IMR-90 (cell line): ENCODE measurements around the gene HSPB9. TPM values are rescaled to one million over a fixed set of nuclear protein-coding genes. Genes with fewer than 3 reads are reported as not detected.

ENCODE experiments used
- ATAC-seq: fragments of 200-7000 bp; cut with Tn5 transposase; 2 replicates; pipeline ENCODE4 v1.9.1; 2020; ENCODE audit warnings: low read depth, mild to moderate bottlenecking, moderate library complexity
- BruUV-seq: library from RNA; stranded (reverse); fragments of 400-500 nt; replicated peaks from 2 replicates; lab custom pipeline; 2021; lab: Mats Ljungman, UMichigan
- CTCF ChIA-PET: fragments of 300-600 bp; formaldehyde crosslinking; extraction: SDS; loops from one replicate; lab custom pipeline; 2021; ENCODE audit warnings: antibody characterized with exemption; lab: Yijun Ruan, JAX
- POLR2A ChIA-PET: fragments of 300-600 bp; sonication (Branson Sonifier 250); formaldehyde crosslinking; loops from one replicate; lab custom pipeline; 2022; ENCODE audit warnings: antibody characterized with exemption; ENCODE audit not compliant: unreplicated experiment; lab: Charles Lee
- DNase-seq: peaks from one replicate; pipeline ENCODE4 v3.0.0; 2013
- H2AFZ ChIP-seq: replicated peaks from 2 replicates; pipeline ENCODE3; 2013; ENCODE audit warnings: low read length, mild to moderate bottlenecking; ENCODE audit not compliant: poor library complexity
- H2AK5ac ChIP-seq: 2 replicates; pipeline ENCODE4 v1.6.1; 2013; ENCODE audit warnings: low read depth, low read length, inconsistent platforms
- H2AK9ac ChIP-seq: replicated peaks from 2 replicates; pipeline ENCODE3; 2013; ENCODE audit warnings: mild to moderate bottlenecking, low read depth, low read length, moderate library complexity; ENCODE audit not compliant: poor library complexity
- H2BK120ac ChIP-seq: 2 replicates; pipeline ENCODE4 v1.6.1; 2013; ENCODE audit warnings: low read depth, low read length, inconsistent platforms
- H2BK15ac ChIP-seq: 3 replicates; pipeline ENCODE4 v1.6.1; 2013; ENCODE audit warnings: low read depth, low read length, inconsistent platforms
- H2BK20ac ChIP-seq: 2 replicates; pipeline ENCODE4 v1.6.1; 2013; ENCODE audit warnings: low read depth, mild to moderate bottlenecking, inconsistent platforms, low read length, moderate library complexity
- H2BK5ac ChIP-seq: 2 replicates; pipeline ENCODE4 v1.6.1; 2013; ENCODE audit warnings: mild to moderate bottlenecking, low read depth, low read length, inconsistent platforms; ENCODE audit not compliant: poor library complexity, severe bottlenecking
- H3K14ac ChIP-seq: replicated peaks from 2 replicates; pipeline ENCODE4 v1.6.1; 2013; ENCODE audit warnings: low read depth, low read length, inconsistent platforms
- H3K18ac ChIP-seq: 2 replicates; pipeline ENCODE4 v1.6.1; 2013; ENCODE audit warnings: low read depth, low read length, control low read depth
- H3K23ac ChIP-seq: 2 replicates; pipeline ENCODE4 v1.6.1; 2013; ENCODE audit warnings: low read depth, low read length, inconsistent platforms
- H3K27ac ChIP-seq: 2 replicates; pipeline ENCODE4 v1.5.1; 2013; ENCODE audit warnings: mild to moderate bottlenecking, control low read depth, low read length; ENCODE audit not compliant: insufficient read depth
- H3K27me3 ChIP-seq: 2 replicates; pipeline ENCODE4 v1.6.1; 2013; ENCODE audit warnings: low read length; ENCODE audit not compliant: control insufficient read depth, insufficient read depth
- H3K36me3 ChIP-seq: 2 replicates; pipeline ENCODE4 v1.6.1; 2013; ENCODE audit warnings: low read length, mixed read lengths; ENCODE audit not compliant: control insufficient read depth, insufficient read depth
- H3K4ac ChIP-seq: 2 replicates; pipeline ENCODE4 v1.6.1; 2013; ENCODE audit warnings: low read depth, low read length, inconsistent platforms
- H3K4me1 ChIP-seq: 2 replicates; pipeline ENCODE4 v1.6.1; 2013; ENCODE audit warnings: low read length, mixed read lengths; ENCODE audit not compliant: control insufficient read depth, insufficient read depth
- H3K4me2 ChIP-seq: 2 replicates; pipeline ENCODE4 v1.6.1; 2013; ENCODE audit warnings: low read depth, mild to moderate bottlenecking, control low read depth, low read length, moderate library complexity
- H3K4me3 ChIP-seq: 2 replicates; pipeline ENCODE4 v1.5.1; 2013; ENCODE audit warnings: low read depth, mild to moderate bottlenecking, control low read depth, low read length, moderate library complexity; ENCODE audit not compliant: insufficient read depth
- H3K56ac ChIP-seq: 2 replicates; pipeline ENCODE4 v1.6.1; 2013; ENCODE audit warnings: low read length, inconsistent platforms; ENCODE audit not compliant: insufficient read depth; ENCODE audit errors: extremely low read depth
- H3K79me1 ChIP-seq, 2 experiments: 2 replicates each; pipeline ENCODE4 v1.6.1; 2013; ENCODE audit warnings: low read length in 2 of 2, inconsistent platforms in 1 of 2, low read depth in 1 of 2
- H3K9ac ChIP-seq: 2 replicates; pipeline ENCODE4 v1.6.1; 2013; ENCODE audit warnings: low read depth, low read length, control low read depth
- H3K9me1 ChIP-seq: 2 replicates; pipeline ENCODE4 v1.6.1; 2013; ENCODE audit warnings: low read length, inconsistent platforms; ENCODE audit not compliant: insufficient read depth
- H3K9me3 ChIP-seq: 2 replicates; pipeline ENCODE4 v1.6.1; 2013; ENCODE audit warnings: low read length; ENCODE audit not compliant: control insufficient read depth, insufficient read depth
- H4K20me1 ChIP-seq: 2 replicates; pipeline ENCODE4 v1.6.1; 2013; ENCODE audit warnings: low read length, inconsistent platforms; ENCODE audit not compliant: insufficient read depth
- H4K5ac ChIP-seq: 2 replicates; pipeline ENCODE4 v1.6.1; 2013; ENCODE audit warnings: mild to moderate bottlenecking, low read depth, low read length, control low read depth
- H4K8ac ChIP-seq, 2 experiments: 2 replicates each; pipeline ENCODE4 v1.6.1; 2013; ENCODE audit warnings: low read depth in 2 of 2, low read length in 2 of 2, control low read depth in 1 of 2, inconsistent platforms in 1 of 2
- H4K91ac ChIP-seq: 2 replicates; pipeline ENCODE4 v1.6.1; 2013; ENCODE audit warnings: low read depth, low read length, inconsistent platforms; ENCODE audit not compliant: insufficient read depth
- BHLHE40 ChIP-seq: fragments of 150-350 bp; IDR thresholded peaks from 2 replicates; pipeline ENCODE4 v1.6.1; 2016; ENCODE audit warnings: mild to moderate bottlenecking, low read depth, low read length
- CEBPB ChIP-seq: IDR thresholded peaks from 2 replicates; pipeline ENCODE4 v1.6.1; 2012; ENCODE audit warnings: low read depth, low read length, improper control_type of control experiment
- CHD1 ChIP-seq: IDR thresholded peaks from 2 replicates; pipeline ENCODE4 v1.6.1; 2012; ENCODE audit warnings: low read depth, low read length, improper control_type of control experiment
- CTCF ChIP-seq: conservative IDR thresholded peaks from 2 replicates; pipeline ENCODE4 v1.5.1; 2012; ENCODE audit warnings: mild to moderate bottlenecking, low read depth, low read length, improper control_type of control experiment
- ELK1 ChIP-seq: fragments of 150-350 bp; IDR thresholded peaks from 2 replicates; pipeline ENCODE4 v1.6.1; 2016; ENCODE audit warnings: low read depth, mild to moderate bottlenecking, low read length, moderate library complexity, borderline replicate concordance
- FOS ChIP-seq: fragments of 150-350 bp; IDR thresholded peaks from 2 replicates; pipeline ENCODE4 v1.6.1; 2016; ENCODE audit warnings: low read depth, low read length
- MAFK ChIP-seq: IDR thresholded peaks from 2 replicates; pipeline ENCODE4 v1.6.1; 2012; ENCODE audit warnings: low read depth, low read length, improper control_type of control experiment
- MAZ ChIP-seq: IDR thresholded peaks from 2 replicates; pipeline ENCODE4 v1.6.1; 2012; ENCODE audit warnings: low read depth, mild to moderate bottlenecking, low read length, improper control_type of control experiment, moderate library complexity, borderline replicate concordance
- MXI1 ChIP-seq: IDR thresholded peaks from 2 replicates; pipeline ENCODE4 v1.6.1; 2012; ENCODE audit warnings: low read depth, mild to moderate bottlenecking, low read length, moderate library complexity, borderline replicate concordance
- NFE2L2 ChIP-seq: fragments of 150-350 bp; IDR thresholded peaks from 2 replicates; pipeline ENCODE4 v1.6.1; 2016; ENCODE audit warnings: low read depth, mild to moderate bottlenecking, low read length
- POLR2A ChIP-seq: IDR thresholded peaks from 2 replicates; pipeline ENCODE4 v1.6.1; 2012; ENCODE audit warnings: mild to moderate bottlenecking, low read depth, low read length
- RAD21 ChIP-seq: IDR thresholded peaks from 2 replicates; pipeline ENCODE4 v1.6.1; 2012; ENCODE audit warnings: low read length, improper control_type of control experiment
- RCOR1 ChIP-seq: IDR thresholded peaks from 2 replicates; pipeline ENCODE4 v1.6.1; 2012; ENCODE audit warnings: mild to moderate bottlenecking, low read length, improper control_type of control experiment; ENCODE audit not compliant: insufficient replicate concordance
- RFX5 ChIP-seq: IDR thresholded peaks from 2 replicates; pipeline ENCODE4 v1.8.0; 2012; ENCODE audit warnings: low read depth, mild to moderate bottlenecking, low read length, moderate library complexity
- SMC3 ChIP-seq: fragments of 150-350 bp; IDR thresholded peaks from 2 replicates; pipeline ENCODE4 v1.6.1; 2016; ENCODE audit warnings: low read depth, mild to moderate bottlenecking, antibody characterized with exemption, low read length, moderate library complexity
- USF2 ChIP-seq: fragments of 150-350 bp; IDR thresholded peaks from 2 replicates; pipeline ENCODE4 v1.6.1; 2017; ENCODE audit warnings: mild to moderate bottlenecking, antibody characterized with exemption, low read length, low read depth
- WGBS, 2 experiments: methylation state at CpG; one replicate each; pipeline versions ENCODE4 v1.1.5 to v1.1.7; 2013; ENCODE audit warnings: missing lambda C conversion rate in 2 of 2; ENCODE audit not compliant: insufficient read length in 1 of 2; ENCODE audit errors: extremely low coverage in 2 of 2; 5-methylcytosine and 5-hydroxymethylcytosine counted together
- dilution Hi-C: fragments of 300-500 bp; cut with HindIII; formaldehyde crosslinking; loops from one replicate; pipeline ENCODE4 v1.14.3; 2018; ENCODE audit warnings: low sequenced_read_pairs; ENCODE audit not compliant: unreplicated experiment
- in situ Hi-C: fragments of 300-500 bp; cut with MboI; formaldehyde crosslinking; loops from 3 replicates; pipeline ENCODE4 v1.14.3; 2019; ENCODE audit warnings: low sequenced_read_pairs, inconsistent platforms, mixed read lengths
- intact Hi-C: fragments of 100-400 bp; cut with micrococcal nuclease; formaldehyde crosslinking; loops from 2 replicates; pipeline ENCODE4 v1.10.0; 2022
- polyA plus RNA-seq, 3 experiments: library from polyadenylated mRNA; depleted of rRNA; stranded (reverse); fragments of >200 nt; gene quantifications; 2 replicates each; pipeline ENCODE4 v1.2.3, GENCODE V29; 2012; ENCODE audit warnings: low replicate concordance in 1 of 3
- total RNA-seq: library from RNA; depleted of rRNA; stranded (reverse); fragments of >200 nt; gene quantifications from 2 replicates; pipeline ENCODE4 v1.2.3, GENCODE V29; 2012

Gene HSPB9
- total and polyA plus RNA-seq, 2 of the 4 experiments (the other 2 are of a cell fraction): not detected

DNA sequence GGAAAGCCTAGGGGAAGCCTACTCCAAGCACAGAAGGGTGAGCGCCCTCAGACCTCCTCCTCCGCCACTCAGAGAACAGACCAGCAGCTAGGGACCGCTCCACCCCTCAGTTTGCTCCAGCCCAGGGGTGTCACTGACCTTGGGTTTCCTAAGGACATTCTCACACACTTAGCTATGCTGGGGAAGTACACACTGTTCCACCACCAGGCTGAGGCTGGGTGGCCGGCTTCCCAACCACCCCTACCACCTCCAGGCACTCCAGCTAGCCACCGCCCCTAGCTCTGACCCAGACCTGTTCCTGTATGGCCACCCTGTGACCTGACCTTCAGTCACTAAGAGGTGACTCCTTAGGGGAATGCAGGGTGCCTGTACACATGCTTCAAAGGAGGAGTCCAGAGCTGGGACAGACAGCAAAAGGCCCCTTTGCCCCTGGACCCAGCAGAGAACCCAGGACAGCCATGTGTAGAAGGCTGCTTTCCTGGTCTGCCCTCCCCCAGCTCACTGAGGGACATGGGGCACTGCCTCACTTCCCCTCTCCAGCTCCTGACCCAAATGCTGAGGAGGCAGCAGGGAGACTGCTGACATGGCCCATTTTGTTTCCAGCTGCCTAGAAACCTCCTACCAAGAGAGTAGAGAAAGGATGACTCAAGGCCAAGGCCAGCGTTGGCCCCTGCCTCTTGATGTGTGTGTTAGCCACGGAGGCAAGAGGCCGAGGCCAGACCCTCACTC lies 6.7 kb downstream of the HSPB9 start:
- no peak overlapping the region for H2BK20ac ChIP-seq
- peaks cover 18% of the 10 kb centered on the region for H3K4me1 ChIP-seq
- POLR2A ChIA-PET: no interaction called here
- H3K27ac ChIP-seq: no peak overlapping the region
- H3K27me3 ChIP-seq: no peaks in the 10 kb centered on the region
- intact Hi-C loops: no loop called here
- no TSS peak for BruUV-seq
- no peaks in the 10 kb centered on the region for H3K9me3 ChIP-seq
- H3K23ac ChIP-seq: no peak overlapping the region
- no peak overlapping the region for H3K4me2 ChIP-seq
- H2AK9ac ChIP-seq: no peak overlapping the region
- H3K18ac ChIP-seq: no peak overlapping the region
- CTCF ChIA-PET: no interaction called here
- no peak overlapping the region for H2BK120ac ChIP-seq
- H2BK5ac ChIP-seq: no peak overlapping the region
- H3K56ac ChIP-seq: no peak overlapping the region
- dilution Hi-C loops: no loop called here
- no peak overlapping the region for H4K5ac ChIP-seq
- no peak overlapping the region for H3K4ac ChIP-seq
- H3K36me3 ChIP-seq: peaks cover 51% of the 10 kb centered on the region
- DNase-seq (no peak), ATAC-seq (no peak)
- no peak overlapping the region for H2BK15ac ChIP-seq
- TF ChIP-seq USF2 (no peak), BHLHE40 (no peak), CTCF (no peak), CEBPB (no peak), RCOR1 (no peak), RFX5 (no peak), NFE2L2 (no peak), ELK1 (no peak), RAD21 (no peak), POLR2A (no peak), MAZ (no peak), SMC3 (no peak), CHD1 (no peak), MXI1 (no peak), MAFK (no peak), FOS (no peak)
- no peak overlapping the region for H3K9ac ChIP-seq
- in situ Hi-C loops: no loop called here
- no peak overlapping the region for H4K8ac ChIP-seq
- H3K4me3 ChIP-seq: no peak overlapping the region
- H3K9me1 ChIP-seq: peaks cover 37% of the 10 kb centered on the region
- no peak overlapping the region for H3K14ac ChIP-seq
- 100% methylated on average over 1 of the region's 8 CpGs; no CpG with 5 or more reads in 1 of the 2 experiments for WGBS, 2 experiments
- peaks cover 45% of the 10 kb centered on the region for H4K20me1 ChIP-seq
- H3K79me1 ChIP-seq: peaks cover 37 to 62% of the 10 kb centered on the region in 2 experiments
- no peak overlapping the region for H2AK5ac ChIP-seq
- H4K91ac ChIP-seq: no peak overlapping the region
- H2AFZ ChIP-seq: no peak overlapping the region
